Measurements from ENCODE around the gene EFNA3. TPM values are rescaled to one million over a fixed set of nuclear protein-coding genes. Genes with fewer than 3 reads are reported as not detected.

The EFNA3 gene
- total and polyA plus RNA-seq, 2 experiments from 2014 or later = 2.7 to 3.0 TPM

DNA sequence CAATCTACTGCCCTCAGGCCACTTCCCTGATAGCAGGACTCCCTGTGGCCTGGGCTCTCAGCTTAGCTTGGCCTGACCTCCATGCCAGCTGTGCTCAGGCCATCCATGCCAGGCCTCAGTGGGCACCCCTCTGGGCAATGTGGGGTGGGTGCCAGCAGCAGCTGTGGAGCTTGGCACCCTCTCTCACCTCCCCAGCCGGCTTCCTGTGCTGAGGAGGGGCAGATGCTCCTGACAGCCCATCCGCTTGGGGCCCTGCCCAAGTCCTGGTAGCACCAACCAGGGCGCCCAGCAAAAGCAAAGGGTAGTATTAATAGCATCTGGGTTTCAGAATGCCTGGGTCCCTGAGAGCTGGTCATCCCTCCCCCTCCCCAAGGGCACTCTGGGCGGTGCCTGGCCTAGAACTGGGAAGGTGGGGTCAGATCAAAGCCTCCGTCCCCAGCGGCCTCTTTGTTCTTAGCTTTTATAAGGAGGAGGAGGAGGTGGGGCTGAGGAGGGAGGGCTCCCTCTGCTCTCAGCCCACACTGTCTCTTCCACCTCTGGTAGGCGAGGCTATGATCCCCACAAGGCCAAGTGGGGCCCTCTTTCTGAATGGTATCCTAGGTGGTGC, 9.0 kb upstream of the EFNA3 start:
- Histone ChIP-seq H3K27ac (no peak overlapping the region), H2AFZ (no peak overlapping the region), H3K36me3 (ENCODE audit: low read depth) (no peaks in the 10 kb centered on the region), H3K9ac (no peak overlapping the region), H3K4me2 (ENCODE audit: unreplicated experiment) (no peak overlapping the region), H3K9me3 (ENCODE audit: low read depth) (no peaks in the 10 kb centered on the region), H3K27me3 (replicated peaks; ENCODE audit: insufficient read depth) (no peaks in the 10 kb centered on the region), H3K4me3 (no peak overlapping the region), H4K20me1 (ENCODE audit: insufficient read depth) (no peaks in the 10 kb centered on the region), H3K4me1 (ENCODE audit: insufficient read depth) (0 out of 2 replicates have a peak, but pooled peaks cover 4% of the 10 kb centered on the region), H3K79me2 (ENCODE audit: insufficient read depth) (peaks cover 3% of the 10 kb centered on the region; the same call in 1 of the 2 replicates), H3F3A (ENCODE audit: insufficient read depth) (no peaks in the 10 kb centered on the region), H3K9me2 (ENCODE audit: insufficient read depth) (no peaks in the 10 kb centered on the region)
- 87 to 88% methylated on average over 7 of the region's 7 CpGs for WGBS, 2 experiments (ENCODE audit: low coverage in 1 of 2, low lambda C conversion rate in 2 of 2, missing lambda C conversion rate in 2 of 2)
- no peak for TF ChIP-seq EZH2 (IDR thresholded peaks at IDR 0.05; ENCODE audit: insufficient read depth, poor library complexity, severe bottlenecking)
- TF ChIP-seq EZH2phosphoT487 (IDR thresholded peaks at IDR 0.05; ENCODE audit: insufficient read depth, low read depth) = no peak
- no peak for DNase-seq
- in situ Hi-C loops (cut with MboI) = no loop called here

GRCh38 chr1:155070158-155070621, 8.4 kb upstream of the EFNA3 start:
- Histone ChIP-seq H3K9ac (peak overlapping the region; percentile 78), H3K4me3 (peak overlapping the region; percentile 67), H3K9me3 (ENCODE audit: low read depth) (no peaks in the 10 kb centered on the region), H2AFZ (peak overlapping the region; percentile 69), H3K4me2 (ENCODE audit: unreplicated experiment) (peak overlapping the region; percentile 80), H3K79me2 (ENCODE audit: insufficient read depth) (0 out of 2 replicates have a peak, but pooled peaks cover under 1% of the 10 kb centered on the region), H3K36me3 (ENCODE audit: low read depth) (no peaks in the 10 kb centered on the region), H3K9me2 (ENCODE audit: insufficient read depth) (no peaks in the 10 kb centered on the region), H4K20me1 (ENCODE audit: insufficient read depth) (no peaks in the 10 kb centered on the region), H3K27ac (no peak overlapping the region), H3K4me1 (ENCODE audit: insufficient read depth) (0 out of 2 replicates have a peak, but pooled peaks cover 4% of the 10 kb centered on the region), H3K27me3 (replicated peaks; ENCODE audit: insufficient read depth) (no peaks in the 10 kb centered on the region), H3F3A (ENCODE audit: insufficient read depth) (no peaks in the 10 kb centered on the region)
- in situ Hi-C loops (cut with MboI) = no loop called here
- DNase-seq = no peak
- TF ChIP-seq EZH2phosphoT487 (IDR thresholded peaks at IDR 0.05; ENCODE audit: insufficient read depth, low read depth) = no peak
- 31 to 34% methylated on average over 20 to 23 of the region's 28 CpGs for WGBS, 2 experiments (ENCODE audit: low coverage in 1 of 2, low lambda C conversion rate in 2 of 2, missing lambda C conversion rate in 2 of 2)

GRCh38 chr1:155070721-155071569, 7.7 kb upstream of the EFNA3 start:
- Histone ChIP-seq H3K9me3 (ENCODE audit: low read depth) (no peaks in the 10 kb centered on the region), H3K79me2 (ENCODE audit: insufficient read depth) (no peaks in the 10 kb centered on the region), H3K9me2 (ENCODE audit: insufficient read depth) (no peaks in the 10 kb centered on the region), H3F3A (ENCODE audit: insufficient read depth) (no peaks in the 10 kb centered on the region), H4K20me1 (ENCODE audit: insufficient read depth) (no peaks in the 10 kb centered on the region), H2AFZ (peak overlapping the region; percentile 69), H3K4me2 (ENCODE audit: unreplicated experiment) (peak overlapping the region; percentile 80), H3K27ac (peak overlapping the region; percentile 44), H3K4me3 (peak overlapping the region; percentile 67), H3K36me3 (ENCODE audit: low read depth) (no peaks in the 10 kb centered on the region), H3K27me3 (replicated peaks; ENCODE audit: insufficient read depth) (no peaks in the 10 kb centered on the region), H3K4me1 (ENCODE audit: insufficient read depth) (0 out of 2 replicates have a peak, but pooled peaks cover 4% of the 10 kb centered on the region), H3K9ac (peak overlapping the region; percentile 78)
- peak; percentile 95 for DNase-seq
- TF ChIP-seq EZH2phosphoT487 (IDR thresholded peaks at IDR 0.05; ENCODE audit: insufficient read depth, low read depth) (no peak), EZH2 (IDR thresholded peaks at IDR 0.05; ENCODE audit: insufficient read depth, poor library complexity, severe bottlenecking) (no peak)
- WGBS, 2 experiments (ENCODE audit: low coverage in 1 of 2, low lambda C conversion rate in 2 of 2, missing lambda C conversion rate in 2 of 2) = 2 to 3% methylated on average over 50 to 59 of the region's 61 CpGs
- in situ Hi-C loops (cut with MboI) = no loop called here

DNA sequence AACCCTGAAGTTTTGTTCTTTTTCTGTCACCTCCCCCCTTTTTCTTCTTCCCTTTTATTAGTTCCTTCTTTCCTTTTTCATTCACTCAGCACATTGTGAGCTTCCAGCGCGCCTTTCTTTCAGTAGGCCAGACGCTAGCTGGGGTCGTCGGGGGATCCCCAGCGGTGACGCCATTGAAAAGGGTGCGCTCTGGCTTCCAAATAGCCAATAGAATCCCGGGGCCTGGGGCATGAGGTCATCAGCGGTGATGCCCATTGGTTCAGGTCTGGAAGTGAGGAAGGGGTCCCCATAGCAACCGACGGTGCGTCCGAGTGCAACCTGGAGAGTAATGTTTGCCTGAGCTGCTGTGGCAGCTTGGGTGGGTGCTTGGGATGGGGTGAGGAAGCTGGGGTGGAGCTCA, 6.9 kb upstream of the EFNA3 start:
- Histone ChIP-seq H3K4me1 (ENCODE audit: insufficient read depth) (0 out of 2 replicates have a peak, but pooled peaks cover 4% of the 10 kb centered on the region), H3K4me3 (no peak overlapping the region; the same call in 1 of the 2 replicates), H3K27ac (peak overlapping the region; percentile 44; the same call in 1 of the 2 replicates), H3K79me2 (ENCODE audit: insufficient read depth) (no peaks in the 10 kb centered on the region), H2AFZ (peak overlapping the region; percentile 69), H3K9me2 (ENCODE audit: insufficient read depth) (no peaks in the 10 kb centered on the region), H3K36me3 (ENCODE audit: low read depth) (no peaks in the 10 kb centered on the region), H3K9ac (peak overlapping the region; percentile 78), H4K20me1 (ENCODE audit: insufficient read depth) (no peaks in the 10 kb centered on the region), H3K4me2 (ENCODE audit: unreplicated experiment) (peak overlapping the region; percentile 80), H3K9me3 (ENCODE audit: low read depth) (no peaks in the 10 kb centered on the region), H3F3A (ENCODE audit: insufficient read depth) (no peaks in the 10 kb centered on the region), H3K27me3 (replicated peaks; ENCODE audit: insufficient read depth) (no peaks in the 10 kb centered on the region)
- no peak for TF ChIP-seq EZH2phosphoT487 (IDR thresholded peaks at IDR 0.05; ENCODE audit: insufficient read depth, low read depth)
- TF ChIP-seq EZH2 (IDR thresholded peaks at IDR 0.05; ENCODE audit: insufficient read depth, poor library complexity, severe bottlenecking) = no peak
- 80 to 81% methylated on average over 14 of the region's 14 CpGs for WGBS, 2 experiments (ENCODE audit: low coverage in 1 of 2, low lambda C conversion rate in 2 of 2, missing lambda C conversion rate in 2 of 2)
- in situ Hi-C loops (cut with MboI) = no loop called here
- no peak for DNase-seq

All from GM23248 (cell line).